ENCODE results near the gene SH2D2A. TPM values are rescaled to one million over a fixed set of nuclear protein-coding genes. Genes with fewer than 3 reads are reported as not detected.

Gene SH2D2A
- total RNA-seq, 2 experiments from 2014 or later, result 51.6 to 51.8 TPM

- Histone ChIP-seq H3K4me1 (ENCODE audit: insufficient read depth, low read length) (peaks cover 50% of the 10 kb centered on the region), H3K4me3 (ENCODE audit: low read length) (no peak overlapping the region), H3K9me3 (ENCODE audit: control insufficient read depth in 1 of 2, insufficient read depth in 1 of 2, low read length in 2 of 2) (no peaks in the 10 kb centered on the region), H3K36me3 (ENCODE audit: insufficient read depth, low read length) (peaks cover 32% of the 10 kb centered on the region), H3K27ac (ENCODE audit: low read depth in 1 of 2, low read length in 2 of 2) (no peak overlapping the region), H3K27me3 (ENCODE audit: control insufficient read depth in 1 of 2, insufficient read depth in 2 of 2, low read length in 2 of 2) (no peaks in the 10 kb centered on the region)
- no peak for ATAC-seq (ENCODE audit: poor library complexity)
- ChIA-PET CTCF (interaction anchor here (1.5 to 1.7 kb wide), 2 partner anchors 47 to 87 kb away, joined by 4 to 11 read pairs; no protein-coding TSS in a partner anchor), POLR2A (no interaction called here)
- no peak for TF ChIP-seq CTCF (IDR thresholded peaks at IDR 0.05)
- H3K27ac Mint-ChIP-seq, result no peak overlapping the region
- no peaks in the 10 kb centered on the region for H3K27me3 Mint-ChIP-seq
- H3K36me3 Mint-ChIP-seq (ENCODE audit: low read depth), result peaks cover 51% of the 10 kb centered on the region
- H3K4me3 Mint-ChIP-seq, result no peak overlapping the region
- H3K9me3 Mint-ChIP-seq, result no peaks in the 10 kb centered on the region
- intact Hi-C loops (cut with DNase I, micrococcal nuclease), result loop anchor here in 1 of 2 experiments (5.0 kb wide), 1 partner anchor 39 kb away; no protein-coding TSS in a partner anchor
- H3K4me1 Mint-ChIP-seq (ENCODE audit: low read depth), result peaks cover 72% of the 10 kb centered on the region
- no peak for DNase-seq
Measured at GRCh38 chr1:156772728-156773497, 43.7 kb downstream of the SH2D2A start.

GRCh38 chr1:156772222-156772621 is 44.4 kb downstream of the SH2D2A start:
- Mint-ChIP-seq H3K9me3 (no peaks in the 10 kb centered on the region), H3K27me3 (no peaks in the 10 kb centered on the region), H3K36me3 (ENCODE audit: low read depth) (peaks cover 45% of the 10 kb centered on the region), H3K27ac (no peak overlapping the region), H3K4me3 (no peak overlapping the region), H3K4me1 (ENCODE audit: low read depth) (peaks cover 65% of the 10 kb centered on the region)
- TF ChIP-seq CTCF (IDR thresholded peaks at IDR 0.05), result no peak
- intact Hi-C loops (cut with DNase I, micrococcal nuclease), result loop anchor here in 1 of 2 experiments (5.0 kb wide), 1 partner anchor 40 kb away; no protein-coding TSS in a partner anchor
- no peak for DNase-seq
- Histone ChIP-seq H3K27ac (ENCODE audit: low read depth in 1 of 2, low read length in 2 of 2) (no peak overlapping the region), H3K27me3 (ENCODE audit: control insufficient read depth in 1 of 2, insufficient read depth in 2 of 2, low read length in 2 of 2) (no peaks in the 10 kb centered on the region), H3K36me3 (ENCODE audit: insufficient read depth, low read length) (peaks cover 32% of the 10 kb centered on the region), H3K4me3 (ENCODE audit: low read length) (no peak overlapping the region), H3K4me1 (ENCODE audit: insufficient read depth, low read length) (peaks cover 53% of the 10 kb centered on the region), H3K9me3 (ENCODE audit: control insufficient read depth in 1 of 2, insufficient read depth in 1 of 2, low read length in 2 of 2) (no peaks in the 10 kb centered on the region)
- no peak for ATAC-seq (ENCODE audit: poor library complexity)
- ChIA-PET CTCF (interaction anchor here (0.6 to 1.7 kb wide), 4 partner anchors 46 to 297 kb away, joined by 3 to 11 read pairs (median 4); no protein-coding TSS in a partner anchor), POLR2A (no interaction called here)

DNA sequence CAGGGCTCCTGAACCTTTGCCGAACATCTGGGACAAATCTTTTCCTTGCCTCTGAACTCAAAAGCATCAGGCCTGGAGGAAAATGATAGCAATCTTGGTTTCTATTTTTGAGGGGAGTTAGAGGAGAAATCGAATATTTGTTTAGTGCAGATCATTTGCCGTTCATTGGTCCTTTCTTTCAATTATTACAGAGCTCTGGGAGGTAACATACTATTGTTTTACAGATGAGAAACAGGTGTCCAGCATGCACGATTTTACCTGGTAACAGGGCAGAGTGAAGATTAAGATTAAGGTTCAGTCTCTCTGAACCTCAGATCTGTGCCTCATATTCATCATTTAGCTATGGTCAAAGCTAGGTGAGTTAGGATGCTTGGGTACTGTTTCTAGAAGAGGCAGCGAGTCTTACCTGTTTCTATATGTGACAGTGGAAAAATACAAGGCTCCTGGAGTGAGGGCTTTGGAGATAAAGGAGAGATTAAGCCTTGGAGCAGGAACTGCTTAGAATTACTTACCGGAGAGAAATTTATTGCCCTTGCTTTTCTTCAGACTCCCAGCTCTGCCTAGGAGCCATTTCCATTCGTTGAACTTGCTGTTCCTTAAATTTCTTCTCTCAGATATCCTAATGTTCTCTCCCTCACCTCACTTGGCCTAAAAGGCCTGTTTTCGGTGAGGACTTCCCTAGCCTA is 47.9 kb downstream of the SH2D2A start:
- no peak overlapping the region for H3K4me3 Mint-ChIP-seq
- ChIA-PET POLR2A (interaction anchor here (0.7 to 4.2 kb wide), 8 partner anchors 10 to 63 kb away, joined by 3 to 169 read pairs (median 4); partner anchors contain the start of genes CRABP2, HDGF, ISG20L2 and METTL25B), CTCF (interaction anchor here (2.6 to 5.6 kb wide), 4 partner anchors 17 to 91 kb away, joined by 8 to 54 read pairs (median 12); partner anchors contain the start of genes HDGF and MRPL24)
- peaks cover 51% of the 10 kb centered on the region for H3K4me1 ChIP-seq (ENCODE audit: insufficient read depth, low read length)
- peaks cover 52% of the 10 kb centered on the region for H3K4me1 Mint-ChIP-seq (ENCODE audit: low read depth)
- peaks cover 38% of the 10 kb centered on the region for H3K36me3 Mint-ChIP-seq (ENCODE audit: low read depth)
- ATAC-seq (ENCODE audit: poor library complexity), result no peak
- no peaks in the 10 kb centered on the region for H3K27me3 Mint-ChIP-seq
- no peak overlapping the region for H3K27ac Mint-ChIP-seq
- peak overlapping the region; percentile 87 for H3K4me3 ChIP-seq (ENCODE audit: low read length)
- peak overlapping the region in 1 of 2 donors; percentile 23 for H3K27ac ChIP-seq (ENCODE audit: low read depth in 1 of 2, low read length in 2 of 2)
- DNase-seq, result no peak
- no peaks in the 10 kb centered on the region for H3K9me3 Mint-ChIP-seq
- intact Hi-C loops (cut with DNase I, micrococcal nuclease), result loop anchor here (2.0 to 10.0 kb wide), 4 partner anchors 40 to 716 kb away; partner anchors contain the start of genes ISG20L2 (in 1 of the 2), LAMTOR2 (in 1 of the 2), MEF2D (in 1 of the 2) and METTL25B (in 1 of the 2)
- H3K9me3 ChIP-seq (ENCODE audit: control insufficient read depth in 1 of 2, insufficient read depth in 1 of 2, low read length in 2 of 2), result no peaks in the 10 kb centered on the region
- no peaks in the 10 kb centered on the region for H3K27me3 ChIP-seq (ENCODE audit: control insufficient read depth in 1 of 2, insufficient read depth in 2 of 2, low read length in 2 of 2)
- TF ChIP-seq CTCF (IDR thresholded peaks at IDR 0.05), result no peak
- H3K36me3 ChIP-seq (ENCODE audit: insufficient read depth, low read length), result peaks cover 30% of the 10 kb centered on the region

Measured in CD4-positive, alpha-beta T cell (primary cell).